Erythroblast (primary cell): ENCODE results near the gene MRPL3.
"Not testable (repeated sequence)": the region's sequence is repeated elsewhere in the genome, so short reads cannot be mapped to it uniquely, and the experiment has no call there.

Source experiments
- DNase-seq, 2 experiments: peaks; one replicate each; lab custom pipeline; 2025; lab: John Stamatoyannopoulos, UW
- GATA1 ChIP-seq: IDR thresholded peaks from 2 replicates; pipeline ENCODE4 v1.6.1; 2011; ENCODE audit warnings: low read depth, mild to moderate bottlenecking, control low read depth, low read length, moderate library complexity
- POLR2A ChIP-seq: IDR thresholded peaks from 2 replicates; pipeline ENCODE4 v1.6.1; 2011; ENCODE audit warnings: mild to moderate bottlenecking, low read length

The MRPL3 gene

GRCh38 chr3:131532645-131533044 is 29.9 kb upstream of the MRPL3 start:
- no peak for DNase-seq
- TF ChIP-seq POLR2A = no peak
- TF ChIP-seq GATA1 = no peak

GRCh38 chr3:131530843-131531242 is 28.1 kb upstream of the MRPL3 start:
- no peak for DNase-seq
- TF ChIP-seq POLR2A (no peak), GATA1 (no peak)

GRCh38 chr3:131530388-131530787 is 27.6 kb upstream of the MRPL3 start:
- TF ChIP-seq GATA1 = no peak
- no peak for TF ChIP-seq POLR2A

DNA sequence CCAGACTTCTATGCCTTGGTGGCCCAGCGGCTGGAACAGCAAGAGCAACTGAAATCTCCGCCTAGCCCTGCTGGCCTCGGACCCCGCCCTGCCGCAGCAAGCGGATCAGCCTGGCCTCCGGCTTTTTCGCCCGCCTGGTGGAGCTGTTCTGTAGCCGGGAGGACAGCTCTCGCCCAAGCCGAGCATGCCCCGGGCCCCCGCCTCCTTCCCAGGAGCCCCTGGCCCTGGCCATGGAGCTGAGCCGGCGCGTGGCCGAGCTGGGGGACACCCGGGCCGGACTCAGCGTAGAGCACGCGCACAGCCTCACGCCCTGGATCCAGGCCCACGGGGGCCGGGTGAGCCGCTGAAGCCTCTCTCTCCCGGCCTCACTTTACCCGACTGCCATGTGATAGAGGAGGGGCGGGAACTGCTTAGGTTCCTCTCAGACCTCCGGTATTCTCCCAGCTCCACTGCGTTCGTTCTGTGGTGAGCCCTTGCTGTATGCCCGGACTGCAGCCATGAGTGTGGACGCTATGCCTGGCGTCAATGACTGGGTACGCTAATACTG is 24.1 kb upstream of the MRPL3 start:
- peak; percentile 28 to 38 for DNase-seq
- TF ChIP-seq GATA1 (no peak), POLR2A (no peak)

More at GRCh38 chr3:131530388-131530787, 27.6 kb upstream of the MRPL3 start:
- DNase-seq = no peak

DNA sequence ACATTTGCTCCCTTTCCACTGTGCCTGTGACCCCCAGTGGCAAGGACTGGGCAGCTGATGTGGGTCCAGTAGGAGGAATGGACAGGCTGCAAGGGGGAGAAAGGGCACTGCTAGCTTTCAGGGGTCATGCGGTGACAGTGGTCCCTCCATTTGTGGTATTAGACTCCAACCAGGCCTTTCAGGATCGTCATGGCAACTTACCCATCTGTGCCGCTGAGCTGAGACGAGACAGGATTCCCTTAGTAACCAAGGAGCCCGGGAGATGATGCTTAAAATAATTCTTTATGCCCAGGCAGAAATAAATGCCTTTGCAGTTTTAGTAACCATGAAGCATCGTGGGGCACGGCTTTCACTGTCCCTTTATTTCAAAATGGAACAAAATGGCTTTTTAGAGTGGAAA is 15.9 kb upstream of the MRPL3 start:
- TF ChIP-seq POLR2A = no peak
- no peak for DNase-seq

DNA sequence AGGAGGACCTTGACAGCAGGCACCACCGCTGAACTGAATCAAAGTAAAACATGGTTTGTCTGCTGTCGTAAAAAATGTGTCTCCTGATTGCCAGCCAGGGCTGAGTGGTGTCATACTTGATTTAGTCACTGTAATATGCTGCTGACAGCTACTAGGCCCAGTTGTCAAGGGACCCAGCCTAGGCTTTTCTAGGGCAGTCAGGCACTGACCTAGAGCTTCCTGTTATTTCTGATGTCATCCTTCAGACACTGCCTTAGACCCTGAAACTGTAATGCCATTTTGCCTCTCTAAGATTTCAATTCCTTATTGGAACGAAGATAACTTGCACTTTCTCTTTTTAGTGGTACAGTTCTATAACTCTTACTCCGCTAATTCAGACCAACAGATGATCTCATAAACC is 2.6 kb upstream of the MRPL3 start:
- TF ChIP-seq GATA1 (no peak), POLR2A (no peak)

GRCh38 chr3:131503320-131503635 is 507 bp upstream of the MRPL3 start:
- TF ChIP-seq POLR2A (no peak), GATA1 (no peak)

More for the DNA sequence above, 2.6 kb upstream of the MRPL3 start:
- DNase-seq = no peak

GRCh38 chr3:131501949-131502348 is 822 bp downstream of the MRPL3 start:
- peak in 1 of 2 experiments; percentile 44 for DNase-seq
- TF ChIP-seq POLR2A = no peak
- no peak for TF ChIP-seq GATA1

More at GRCh38 chr3:131503320-131503635, 507 bp upstream of the MRPL3 start:
- no peak for DNase-seq

DNA sequence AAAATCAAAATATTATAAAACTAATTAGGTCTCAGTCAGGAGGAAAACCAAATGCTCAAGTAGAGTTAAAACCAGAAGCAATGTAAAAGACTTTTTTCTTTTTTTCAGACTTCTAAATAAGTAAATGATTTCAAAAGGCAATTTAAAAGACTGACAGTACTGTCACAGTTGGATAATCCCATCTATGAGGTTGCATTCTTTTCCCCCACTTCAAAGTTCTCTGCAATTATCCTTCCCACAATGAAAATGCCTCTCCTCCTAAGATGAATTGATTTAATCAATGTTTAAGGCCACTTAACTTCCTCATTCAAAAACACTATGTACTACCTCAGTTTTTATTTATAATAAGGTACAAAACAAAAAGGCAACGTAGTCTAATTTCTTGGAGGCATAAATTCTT is 8.1 kb downstream of the MRPL3 start:
- TF ChIP-seq POLR2A (no peak), GATA1 (no peak)
- DNase-seq = no peak

DNA sequence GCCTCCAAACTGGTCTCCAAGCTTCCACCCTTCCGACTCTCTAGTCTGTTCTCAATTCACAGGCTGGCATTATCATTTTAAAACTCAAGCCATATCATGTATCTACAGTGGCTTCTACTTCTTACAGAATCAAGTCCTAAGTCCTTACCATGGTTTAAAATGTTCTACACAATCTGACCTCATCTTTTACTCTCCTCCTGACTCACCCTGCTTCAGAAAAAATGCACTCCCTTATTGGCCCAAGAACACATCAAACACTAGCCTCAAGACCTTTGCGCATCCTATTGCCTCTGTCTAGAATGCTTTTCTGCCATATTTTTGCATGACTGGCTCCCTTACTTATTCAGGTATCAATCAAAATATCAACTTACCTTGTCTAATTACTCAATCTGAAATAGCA is 11.0 kb downstream of the MRPL3 start:
- TF ChIP-seq GATA1 (no peak), POLR2A (no peak)
- DNase-seq = no peak

DNA sequence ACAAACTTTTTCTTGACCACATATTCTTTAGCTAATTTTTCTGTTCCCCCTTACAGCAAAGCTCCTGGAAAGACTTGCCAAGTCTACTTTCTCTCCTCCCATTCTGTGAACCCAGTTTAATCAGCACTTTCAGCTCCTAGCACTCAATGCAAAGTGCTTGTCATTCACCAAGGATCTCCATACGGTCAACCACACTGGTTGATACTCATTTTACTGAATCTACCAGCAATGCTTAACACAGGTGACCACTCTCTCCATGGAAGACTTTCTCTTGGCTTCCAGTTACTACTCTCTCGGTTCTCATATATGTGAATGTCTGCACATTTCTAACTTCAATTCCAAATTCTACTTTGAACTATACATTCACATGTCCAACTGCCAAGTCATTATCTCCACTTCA is 11.7 kb downstream of the MRPL3 start:
- DNase-seq = no peak
- TF ChIP-seq POLR2A (no peak), GATA1 (no peak)

- not testable (repeated sequence) for DNase-seq
Measured at GRCh38 chr3:131486545-131486944, 16.2 kb downstream of the MRPL3 start.

DNA sequence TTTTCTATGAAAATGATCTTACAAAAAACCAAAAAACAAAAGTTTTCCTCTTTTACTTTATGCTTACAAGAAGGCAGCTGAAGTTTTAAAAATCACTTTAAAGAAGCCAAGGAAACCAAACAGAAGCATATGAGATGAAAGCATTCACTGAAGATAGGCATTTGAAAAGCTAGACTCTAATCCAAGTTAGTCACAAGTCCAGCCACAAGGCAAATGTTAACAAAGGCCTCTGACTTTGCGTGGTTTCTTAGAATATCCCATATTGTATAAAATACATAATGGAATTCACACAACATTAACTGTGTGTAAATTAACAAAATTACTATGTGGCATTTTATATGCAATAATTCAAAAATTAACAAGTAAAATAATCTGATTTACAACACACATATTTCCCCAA is 17.7 kb downstream of the MRPL3 start:
- DNase-seq = no peak
- TF ChIP-seq GATA1 (no peak), POLR2A (no peak)

DNA sequence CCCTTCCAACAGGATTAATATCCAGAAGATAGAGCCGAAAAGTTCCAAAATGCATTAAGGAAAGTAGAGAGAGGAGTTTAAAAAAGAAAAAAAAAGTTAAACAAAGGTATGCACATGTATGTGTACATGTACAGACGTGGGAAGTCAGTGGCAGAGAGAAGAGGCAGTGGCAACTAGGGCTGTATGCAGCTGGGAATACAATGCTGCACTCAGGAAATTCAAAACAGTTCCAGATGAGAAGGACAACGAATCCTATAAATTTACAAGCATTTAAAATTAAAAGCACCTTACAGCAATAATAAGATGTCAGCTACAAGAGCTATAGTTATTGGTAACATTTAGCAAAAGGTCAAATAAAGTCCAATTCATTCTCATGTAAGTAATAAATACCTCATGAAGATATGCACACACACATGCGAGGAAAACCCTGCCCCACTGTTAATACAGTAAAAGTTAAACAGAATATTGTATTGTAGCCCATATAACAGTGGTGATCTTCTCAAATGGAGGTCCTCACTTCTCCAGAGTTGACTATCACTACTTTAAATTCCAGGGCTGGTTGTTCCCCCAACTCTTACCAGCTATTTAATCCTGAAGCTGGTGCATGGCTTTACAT is 18.2 kb downstream of the MRPL3 start:
- DNase-seq = no peak
- TF ChIP-seq POLR2A (no peak), GATA1 (no peak)

GRCh38 chr3:131480116-131480515 is 22.7 kb downstream of the MRPL3 start:
- DNase-seq = no peak
- TF ChIP-seq POLR2A (no peak), GATA1 (no peak)

DNA sequence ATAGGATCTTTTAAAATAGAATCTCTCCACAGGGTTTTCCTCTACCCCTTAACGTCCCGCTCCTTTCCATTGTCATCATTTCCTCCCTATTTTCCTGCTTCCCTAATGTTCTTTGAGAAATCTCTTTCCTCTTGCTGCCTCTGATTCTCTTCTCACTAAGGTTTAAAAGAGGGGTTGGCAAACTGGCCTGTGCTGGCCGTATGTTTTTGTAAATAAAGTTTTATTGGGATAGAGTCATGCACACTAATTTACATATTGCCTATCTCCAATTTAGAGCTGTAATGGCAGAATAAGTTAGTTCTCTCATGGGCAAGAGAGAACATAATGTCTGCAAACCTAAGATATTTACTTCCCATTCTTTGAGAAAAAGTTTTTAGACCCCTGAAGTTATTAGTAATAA is 25.0 kb downstream of the MRPL3 start:
- no peak for DNase-seq
- TF ChIP-seq POLR2A (no peak), GATA1 (no peak)
